IMR-90 (cell line): Measurements from ENCODE around the gene COIL. TPM values are rescaled to one million over a fixed set of nuclear protein-coding genes. Genes with fewer than 3 reads are reported as not detected.

ENCODE experiments used
- ATAC-seq: fragments of 200-7000 bp; cut with Tn5 transposase; 2 replicates; pipeline ENCODE4 v1.9.1; 2020; ENCODE audit warnings: low read depth, mild to moderate bottlenecking, moderate library complexity
- BruUV-seq: library from RNA; stranded (reverse); fragments of 400-500 nt; replicated peaks from 2 replicates; lab custom pipeline; 2021; lab: Mats Ljungman, UMichigan
- CTCF ChIA-PET: fragments of 300-600 bp; formaldehyde crosslinking; extraction: SDS; loops from one replicate; lab custom pipeline; 2021; ENCODE audit warnings: antibody characterized with exemption; lab: Yijun Ruan, JAX
- POLR2A ChIA-PET: fragments of 300-600 bp; sonication (Branson Sonifier 250); formaldehyde crosslinking; loops from one replicate; lab custom pipeline; 2022; ENCODE audit warnings: antibody characterized with exemption; ENCODE audit not compliant: unreplicated experiment; lab: Charles Lee
- DNase-seq: peaks from one replicate; pipeline ENCODE4 v3.0.0; 2013
- H2AFZ ChIP-seq: replicated peaks from 2 replicates; pipeline ENCODE3; 2013; ENCODE audit warnings: low read length, mild to moderate bottlenecking; ENCODE audit not compliant: poor library complexity
- H2AK5ac ChIP-seq: 2 replicates; pipeline ENCODE4 v1.6.1; 2013; ENCODE audit warnings: low read depth, low read length, inconsistent platforms
- H2AK9ac ChIP-seq: replicated peaks from 2 replicates; pipeline ENCODE3; 2013; ENCODE audit warnings: mild to moderate bottlenecking, low read depth, low read length, moderate library complexity; ENCODE audit not compliant: poor library complexity
- H2BK120ac ChIP-seq: 2 replicates; pipeline ENCODE4 v1.6.1; 2013; ENCODE audit warnings: low read depth, low read length, inconsistent platforms
- H2BK15ac ChIP-seq: 3 replicates; pipeline ENCODE4 v1.6.1; 2013; ENCODE audit warnings: low read depth, low read length, inconsistent platforms
- H2BK20ac ChIP-seq: 2 replicates; pipeline ENCODE4 v1.6.1; 2013; ENCODE audit warnings: low read depth, mild to moderate bottlenecking, inconsistent platforms, low read length, moderate library complexity
- H2BK5ac ChIP-seq: 2 replicates; pipeline ENCODE4 v1.6.1; 2013; ENCODE audit warnings: mild to moderate bottlenecking, low read depth, low read length, inconsistent platforms; ENCODE audit not compliant: poor library complexity, severe bottlenecking
- H3K14ac ChIP-seq: replicated peaks from 2 replicates; pipeline ENCODE4 v1.6.1; 2013; ENCODE audit warnings: low read depth, low read length, inconsistent platforms
- H3K18ac ChIP-seq: 2 replicates; pipeline ENCODE4 v1.6.1; 2013; ENCODE audit warnings: low read depth, low read length, control low read depth
- H3K23ac ChIP-seq: 2 replicates; pipeline ENCODE4 v1.6.1; 2013; ENCODE audit warnings: low read depth, low read length, inconsistent platforms
- H3K27ac ChIP-seq: 2 replicates; pipeline ENCODE4 v1.5.1; 2013; ENCODE audit warnings: mild to moderate bottlenecking, control low read depth, low read length; ENCODE audit not compliant: insufficient read depth
- H3K27me3 ChIP-seq: 2 replicates; pipeline ENCODE4 v1.6.1; 2013; ENCODE audit warnings: low read length; ENCODE audit not compliant: control insufficient read depth, insufficient read depth
- H3K36me3 ChIP-seq: 2 replicates; pipeline ENCODE4 v1.6.1; 2013; ENCODE audit warnings: low read length, mixed read lengths; ENCODE audit not compliant: control insufficient read depth, insufficient read depth
- H3K4ac ChIP-seq: 2 replicates; pipeline ENCODE4 v1.6.1; 2013; ENCODE audit warnings: low read depth, low read length, inconsistent platforms
- H3K4me1 ChIP-seq: 2 replicates; pipeline ENCODE4 v1.6.1; 2013; ENCODE audit warnings: low read length, mixed read lengths; ENCODE audit not compliant: control insufficient read depth, insufficient read depth
- H3K4me2 ChIP-seq: 2 replicates; pipeline ENCODE4 v1.6.1; 2013; ENCODE audit warnings: low read depth, mild to moderate bottlenecking, control low read depth, low read length, moderate library complexity
- H3K4me3 ChIP-seq: 2 replicates; pipeline ENCODE4 v1.5.1; 2013; ENCODE audit warnings: low read depth, mild to moderate bottlenecking, control low read depth, low read length, moderate library complexity; ENCODE audit not compliant: insufficient read depth
- H3K56ac ChIP-seq: 2 replicates; pipeline ENCODE4 v1.6.1; 2013; ENCODE audit warnings: low read length, inconsistent platforms; ENCODE audit not compliant: insufficient read depth; ENCODE audit errors: extremely low read depth
- H3K79me1 ChIP-seq, 2 experiments: 2 replicates each; pipeline ENCODE4 v1.6.1; 2013; ENCODE audit warnings: low read length in 2 of 2, inconsistent platforms in 1 of 2, low read depth in 1 of 2
- H3K9ac ChIP-seq: 2 replicates; pipeline ENCODE4 v1.6.1; 2013; ENCODE audit warnings: low read depth, low read length, control low read depth
- H3K9me1 ChIP-seq: 2 replicates; pipeline ENCODE4 v1.6.1; 2013; ENCODE audit warnings: low read length, inconsistent platforms; ENCODE audit not compliant: insufficient read depth
- H3K9me3 ChIP-seq: 2 replicates; pipeline ENCODE4 v1.6.1; 2013; ENCODE audit warnings: low read length; ENCODE audit not compliant: control insufficient read depth, insufficient read depth
- H4K20me1 ChIP-seq: 2 replicates; pipeline ENCODE4 v1.6.1; 2013; ENCODE audit warnings: low read length, inconsistent platforms; ENCODE audit not compliant: insufficient read depth
- H4K5ac ChIP-seq: 2 replicates; pipeline ENCODE4 v1.6.1; 2013; ENCODE audit warnings: mild to moderate bottlenecking, low read depth, low read length, control low read depth
- H4K8ac ChIP-seq, 2 experiments: 2 replicates each; pipeline ENCODE4 v1.6.1; 2013; ENCODE audit warnings: low read depth in 2 of 2, low read length in 2 of 2, control low read depth in 1 of 2, inconsistent platforms in 1 of 2
- H4K91ac ChIP-seq: 2 replicates; pipeline ENCODE4 v1.6.1; 2013; ENCODE audit warnings: low read depth, low read length, inconsistent platforms; ENCODE audit not compliant: insufficient read depth
- BHLHE40 ChIP-seq: fragments of 150-350 bp; IDR thresholded peaks from 2 replicates; pipeline ENCODE4 v1.6.1; 2016; ENCODE audit warnings: mild to moderate bottlenecking, low read depth, low read length
- FOS ChIP-seq: fragments of 150-350 bp; IDR thresholded peaks from 2 replicates; pipeline ENCODE4 v1.6.1; 2016; ENCODE audit warnings: low read depth, low read length
- MAFK ChIP-seq: IDR thresholded peaks from 2 replicates; pipeline ENCODE4 v1.6.1; 2012; ENCODE audit warnings: low read depth, low read length, improper control_type of control experiment
- MAZ ChIP-seq: IDR thresholded peaks from 2 replicates; pipeline ENCODE4 v1.6.1; 2012; ENCODE audit warnings: low read depth, mild to moderate bottlenecking, low read length, improper control_type of control experiment, moderate library complexity, borderline replicate concordance
- MXI1 ChIP-seq: IDR thresholded peaks from 2 replicates; pipeline ENCODE4 v1.6.1; 2012; ENCODE audit warnings: low read depth, mild to moderate bottlenecking, low read length, moderate library complexity, borderline replicate concordance
- NFE2L2 ChIP-seq: fragments of 150-350 bp; IDR thresholded peaks from 2 replicates; pipeline ENCODE4 v1.6.1; 2016; ENCODE audit warnings: low read depth, mild to moderate bottlenecking, low read length
- POLR2A ChIP-seq: IDR thresholded peaks from 2 replicates; pipeline ENCODE4 v1.6.1; 2012; ENCODE audit warnings: mild to moderate bottlenecking, low read depth, low read length
- RCOR1 ChIP-seq: IDR thresholded peaks from 2 replicates; pipeline ENCODE4 v1.6.1; 2012; ENCODE audit warnings: mild to moderate bottlenecking, low read length, improper control_type of control experiment; ENCODE audit not compliant: insufficient replicate concordance
- RFX5 ChIP-seq: IDR thresholded peaks from 2 replicates; pipeline ENCODE4 v1.8.0; 2012; ENCODE audit warnings: low read depth, mild to moderate bottlenecking, low read length, moderate library complexity
- SMC3 ChIP-seq: fragments of 150-350 bp; IDR thresholded peaks from 2 replicates; pipeline ENCODE4 v1.6.1; 2016; ENCODE audit warnings: low read depth, mild to moderate bottlenecking, antibody characterized with exemption, low read length, moderate library complexity
- WGBS, 2 experiments: methylation state at CpG; one replicate each; pipeline versions ENCODE4 v1.1.5 to v1.1.7; 2013; ENCODE audit warnings: missing lambda C conversion rate in 2 of 2; ENCODE audit not compliant: insufficient read length in 1 of 2; ENCODE audit errors: extremely low coverage in 2 of 2; 5-methylcytosine and 5-hydroxymethylcytosine counted together
- dilution Hi-C: fragments of 300-500 bp; cut with HindIII; formaldehyde crosslinking; loops from one replicate; pipeline ENCODE4 v1.14.3; 2018; ENCODE audit warnings: low sequenced_read_pairs; ENCODE audit not compliant: unreplicated experiment
- in situ Hi-C: fragments of 300-500 bp; cut with MboI; formaldehyde crosslinking; loops from 3 replicates; pipeline ENCODE4 v1.14.3; 2019; ENCODE audit warnings: low sequenced_read_pairs, inconsistent platforms, mixed read lengths
- intact Hi-C: fragments of 100-400 bp; cut with micrococcal nuclease; formaldehyde crosslinking; loops from 2 replicates; pipeline ENCODE4 v1.10.0; 2022
- polyA plus RNA-seq, 3 experiments: library from polyadenylated mRNA; depleted of rRNA; stranded (reverse); fragments of >200 nt; gene quantifications; 2 replicates each; pipeline ENCODE4 v1.2.3, GENCODE V29; 2012; ENCODE audit warnings: low replicate concordance in 1 of 3
- total RNA-seq: library from RNA; depleted of rRNA; stranded (reverse); fragments of >200 nt; gene quantifications from 2 replicates; pipeline ENCODE4 v1.2.3, GENCODE V29; 2012
- TF ChIP-seq, protein P1 (sequence below): fragments of 150-350 bp; IDR thresholded peaks from 2 replicates; pipeline ENCODE4 v1.6.1; 2017; ENCODE audit warnings: mild to moderate bottlenecking, antibody characterized with exemption, low read length, low read depth
- TF ChIP-seq, protein P2 (sequence below): conservative IDR thresholded peaks from 2 replicates; pipeline ENCODE4 v1.5.1; 2012; ENCODE audit warnings: mild to moderate bottlenecking, low read depth, low read length, improper control_type of control experiment

The COIL gene
- total and polyA plus RNA-seq, 2 of the 4 experiments (the other 2 are of a cell fraction), result 5.2 to 13.3 TPM

DNA sequence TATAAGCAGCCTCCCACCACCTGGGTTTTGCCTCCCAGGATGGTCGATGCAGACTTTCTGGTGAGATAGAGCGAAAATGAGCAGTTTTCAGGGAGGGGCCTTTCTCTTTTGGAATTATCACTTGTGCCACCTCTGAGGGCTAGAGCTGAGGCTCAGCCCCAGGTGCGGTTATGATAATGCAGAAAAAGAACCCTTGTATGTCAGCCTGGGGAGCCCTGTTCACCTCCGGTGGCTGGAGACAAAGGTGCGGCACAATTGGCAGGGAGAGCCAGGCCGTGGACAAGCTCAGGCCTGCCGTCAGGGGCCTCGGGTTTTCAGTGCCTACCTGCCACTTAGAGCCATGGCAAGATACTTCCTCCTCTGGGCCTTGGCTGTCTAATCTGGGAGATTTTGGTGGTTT is 21.5 kb upstream of the COIL start:
- no peak overlapping the region for H2BK120ac ChIP-seq
- no peak for ATAC-seq
- intact Hi-C loops (no loop called here), in situ Hi-C loops (no loop called here), dilution Hi-C loops (no loop called here)
- ChIA-PET POLR2A (interaction anchor here (0.6 kb wide), 1 partner anchor 877 kb away, joined by 10 read pairs; no protein-coding TSS in a partner anchor), CTCF (no interaction called here)
- peaks cover 3% of the 10 kb centered on the region for H3K4me1 ChIP-seq
- no peak overlapping the region for H4K91ac ChIP-seq
- H3K4ac ChIP-seq, result no peak overlapping the region
- H3K4me3 ChIP-seq, result no peak overlapping the region
- H3K9me3 ChIP-seq, result no peaks in the 10 kb centered on the region
- no peak overlapping the region for H3K9ac ChIP-seq
- H2AK9ac ChIP-seq, result no peak overlapping the region
- no peak overlapping the region for H3K27ac ChIP-seq
- H3K18ac ChIP-seq, result no peak overlapping the region
- H3K23ac ChIP-seq, result no peak overlapping the region
- H3K56ac ChIP-seq, result no peak overlapping the region
- H3K9me1 ChIP-seq, result no peaks in the 10 kb centered on the region; the same call in 1 of the 2 replicates
- no peak overlapping the region for H2BK15ac ChIP-seq
- H2BK5ac ChIP-seq, result no peak overlapping the region
- H3K4me2 ChIP-seq, result no peak overlapping the region
- H2AFZ ChIP-seq, result no peak overlapping the region
- H3K14ac ChIP-seq, result no peak overlapping the region
- no TSS peak for BruUV-seq
- peaks cover 3% of the 10 kb centered on the region; the same call in 1 of the 2 replicates for H3K36me3 ChIP-seq
- H4K20me1 ChIP-seq, result no peaks in the 10 kb centered on the region
- H4K8ac ChIP-seq, result no peak overlapping the region
- H2BK20ac ChIP-seq, result no peak overlapping the region
- TF ChIP-seq POLR2A (no peak), BHLHE40 (no peak), MAFK (no peak), RFX5 (no peak), FOS (no peak), RCOR1 (no peak), SMC3 (no peak), NFE2L2 (no peak), MAZ (no peak), MXI1 (no peak)
- TF ChIP-seq, protein P1, sequence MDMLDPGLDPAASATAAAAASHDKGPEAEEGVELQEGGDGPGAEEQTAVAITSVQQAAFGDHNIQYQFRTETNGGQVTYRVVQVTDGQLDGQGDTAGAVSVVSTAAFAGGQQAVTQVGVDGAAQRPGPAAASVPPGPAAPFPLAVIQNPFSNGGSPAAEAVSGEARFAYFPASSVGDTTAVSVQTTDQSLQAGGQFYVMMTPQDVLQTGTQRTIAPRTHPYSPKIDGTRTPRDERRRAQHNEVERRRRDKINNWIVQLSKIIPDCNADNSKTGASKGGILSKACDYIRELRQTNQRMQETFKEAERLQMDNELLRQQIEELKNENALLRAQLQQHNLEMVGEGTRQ, result no peak
- TF ChIP-seq, protein P2, sequence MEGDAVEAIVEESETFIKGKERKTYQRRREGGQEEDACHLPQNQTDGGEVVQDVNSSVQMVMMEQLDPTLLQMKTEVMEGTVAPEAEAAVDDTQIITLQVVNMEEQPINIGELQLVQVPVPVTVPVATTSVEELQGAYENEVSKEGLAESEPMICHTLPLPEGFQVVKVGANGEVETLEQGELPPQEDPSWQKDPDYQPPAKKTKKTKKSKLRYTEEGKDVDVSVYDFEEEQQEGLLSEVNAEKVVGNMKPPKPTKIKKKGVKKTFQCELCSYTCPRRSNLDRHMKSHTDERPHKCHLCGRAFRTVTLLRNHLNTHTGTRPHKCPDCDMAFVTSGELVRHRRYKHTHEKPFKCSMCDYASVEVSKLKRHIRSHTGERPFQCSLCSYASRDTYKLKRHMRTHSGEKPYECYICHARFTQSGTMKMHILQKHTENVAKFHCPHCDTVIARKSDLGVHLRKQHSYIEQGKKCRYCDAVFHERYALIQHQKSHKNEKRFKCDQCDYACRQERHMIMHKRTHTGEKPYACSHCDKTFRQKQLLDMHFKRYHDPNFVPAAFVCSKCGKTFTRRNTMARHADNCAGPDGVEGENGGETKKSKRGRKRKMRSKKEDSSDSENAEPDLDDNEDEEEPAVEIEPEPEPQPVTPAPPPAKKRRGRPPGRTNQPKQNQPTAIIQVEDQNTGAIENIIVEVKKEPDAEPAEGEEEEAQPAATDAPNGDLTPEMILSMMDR, result no peak
- 71% methylated on average over 5 of the region's 8 CpGs; no CpG with 5 or more reads in 1 of the 2 experiments for WGBS, 2 experiments
- H2AK5ac ChIP-seq, result no peak overlapping the region
- H3K27me3 ChIP-seq, result no peaks in the 10 kb centered on the region
- H4K5ac ChIP-seq, result no peak overlapping the region
- H3K79me1 ChIP-seq, result no peaks in the 10 kb centered on the region
- DNase-seq, result no peak
